GM08714 (cell line): ENCODE measurements around the gene PRDM16.

Source experiments
- H3K4me3 ChIP-seq: fragments of 200-500 bp; sonication (Bioruptor generic); 2 replicates; pipeline ENCODE4 v1.5.1; 2014; ENCODE audit warnings: mild to moderate bottlenecking, low read length, inconsistent platforms
- ZNF274 ChIP-seq: IDR thresholded peaks from 2 replicates; pipeline ENCODE4 v1.6.1; 2012; ENCODE audit warnings: mild to moderate bottlenecking, low read depth, low read length

The PRDM16 gene

DNA sequence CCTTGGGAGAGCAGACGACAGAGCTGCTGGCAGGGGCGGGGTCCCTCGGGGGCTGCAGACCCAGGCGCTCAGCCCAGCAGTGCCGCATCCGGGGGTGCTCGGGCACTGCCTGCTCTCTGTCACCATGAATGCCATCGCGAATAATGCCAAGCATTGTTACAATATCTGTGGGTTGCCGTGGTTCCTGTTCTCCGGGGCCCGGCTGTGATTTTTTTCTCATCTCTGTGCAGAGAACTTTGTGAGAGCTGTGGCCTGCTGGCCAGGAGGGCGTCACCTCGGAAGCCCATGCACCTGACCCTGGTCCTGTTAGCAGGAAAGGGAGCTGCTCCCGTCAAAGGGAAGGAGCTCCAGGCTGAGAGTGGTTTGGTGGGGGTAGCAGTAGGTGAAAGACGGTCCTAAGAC, 70.4 kb downstream of the PRDM16 start:
- no peak for TF ChIP-seq ZNF274
- no peak overlapping the region for H3K4me3 ChIP-seq

DNA sequence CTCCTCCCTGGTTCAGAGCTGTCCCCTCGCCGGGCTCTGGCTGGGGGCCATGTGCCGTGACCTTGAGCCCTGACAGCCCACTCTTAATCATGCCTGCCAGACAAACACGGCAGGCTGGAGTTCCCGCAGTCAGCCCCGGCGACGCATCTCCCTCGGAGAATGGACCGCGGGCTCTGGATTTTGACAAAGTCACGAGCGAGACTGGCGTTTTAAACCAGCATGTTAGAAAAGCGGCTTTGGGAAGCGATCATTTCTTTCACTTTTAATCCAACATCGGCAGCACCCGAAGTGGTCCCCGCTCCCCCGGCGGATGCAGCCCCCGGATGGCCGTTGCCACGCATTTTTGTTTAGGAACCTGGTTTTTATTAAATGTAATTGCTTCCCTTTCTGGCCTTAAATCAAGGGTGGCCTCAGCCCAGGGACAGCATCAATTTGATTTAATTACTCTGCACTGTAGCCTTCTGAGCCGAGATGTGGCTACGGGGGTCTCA, 70.9 kb downstream of the PRDM16 start:
- no peak overlapping the region for H3K4me3 ChIP-seq
- no peak for TF ChIP-seq ZNF274

DNA sequence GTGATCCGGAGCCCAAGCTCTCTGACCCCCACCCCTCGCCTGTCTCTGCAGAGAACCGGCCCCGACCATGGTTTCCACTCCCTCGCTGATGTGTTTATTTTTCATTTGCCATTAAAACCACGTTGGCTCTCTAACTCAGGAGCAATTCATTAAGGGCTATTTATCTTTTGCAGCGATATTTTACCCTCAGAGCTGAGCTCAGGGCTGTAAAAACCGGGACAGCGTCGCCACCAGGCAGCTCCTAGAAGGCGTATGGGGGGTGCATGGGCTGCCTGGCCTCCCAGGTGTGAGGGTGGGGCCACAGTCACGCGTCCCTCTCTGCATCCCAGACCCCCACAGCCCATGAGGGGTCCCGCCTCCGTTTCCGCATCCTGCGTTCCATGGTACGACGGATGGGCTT, 71.4 kb downstream of the PRDM16 start:
- no peak overlapping the region for H3K4me3 ChIP-seq
- no peak for TF ChIP-seq ZNF274

- TF ChIP-seq ZNF274 = no peak
- H3K4me3 ChIP-seq = no peak overlapping the region
These were observed 72.1 kb downstream of the PRDM16 start for GRCh38 chr1:3141129-3141528.

- TF ChIP-seq ZNF274 = no peak
- no peak overlapping the region for H3K4me3 ChIP-seq
These were observed 72.8 kb downstream of the PRDM16 start for GRCh38 chr1:3141836-3142235.

GRCh38 chr1:3142236-3142635, 73.2 kb downstream of the PRDM16 start:
- H3K4me3 ChIP-seq = no peak overlapping the region
- no peak for TF ChIP-seq ZNF274

- no peak for TF ChIP-seq ZNF274
- no peak overlapping the region for H3K4me3 ChIP-seq
These were observed 73.7 kb downstream of the PRDM16 start for GRCh38 chr1:3142751-3143150.

DNA sequence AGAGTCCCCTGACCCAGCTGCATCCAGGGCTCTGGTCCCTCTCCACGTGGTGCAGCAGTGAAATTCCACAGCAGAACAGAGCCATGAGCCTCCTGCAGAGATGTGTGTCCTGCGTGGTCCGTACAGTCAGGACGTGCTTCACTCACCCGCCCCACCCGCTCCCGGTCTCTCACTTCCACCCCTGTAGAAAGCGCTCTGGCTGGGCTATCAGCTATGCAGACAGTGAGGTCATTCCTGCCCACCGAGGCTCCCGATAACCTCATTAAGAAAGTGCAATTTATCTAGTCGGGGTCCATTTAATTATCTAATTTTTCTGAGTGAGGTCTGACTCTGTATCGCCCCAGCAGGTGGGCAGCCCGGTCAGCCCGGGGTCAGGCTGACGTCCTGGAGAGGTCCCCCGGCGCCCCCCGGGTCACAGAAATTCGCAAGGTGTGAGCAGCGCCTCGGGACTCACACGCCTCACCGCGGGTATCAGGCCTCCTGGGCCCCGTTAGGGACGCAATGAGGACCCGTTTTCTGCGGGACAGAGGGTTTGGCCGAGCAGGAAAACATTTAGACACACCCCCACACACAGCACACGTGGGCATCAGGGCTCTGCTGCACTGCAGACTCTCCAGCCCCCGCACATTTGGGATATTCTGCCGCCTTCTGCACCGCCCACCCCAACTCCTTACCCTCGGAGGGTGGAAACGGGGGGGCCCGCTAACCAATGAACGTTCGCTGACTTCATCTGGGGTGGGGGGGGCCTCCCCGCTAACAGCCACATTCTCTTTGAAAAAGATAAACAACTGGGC, 76.7 kb downstream of the PRDM16 start:
- no peak for TF ChIP-seq ZNF274
- no peak overlapping the region for H3K4me3 ChIP-seq

DNA sequence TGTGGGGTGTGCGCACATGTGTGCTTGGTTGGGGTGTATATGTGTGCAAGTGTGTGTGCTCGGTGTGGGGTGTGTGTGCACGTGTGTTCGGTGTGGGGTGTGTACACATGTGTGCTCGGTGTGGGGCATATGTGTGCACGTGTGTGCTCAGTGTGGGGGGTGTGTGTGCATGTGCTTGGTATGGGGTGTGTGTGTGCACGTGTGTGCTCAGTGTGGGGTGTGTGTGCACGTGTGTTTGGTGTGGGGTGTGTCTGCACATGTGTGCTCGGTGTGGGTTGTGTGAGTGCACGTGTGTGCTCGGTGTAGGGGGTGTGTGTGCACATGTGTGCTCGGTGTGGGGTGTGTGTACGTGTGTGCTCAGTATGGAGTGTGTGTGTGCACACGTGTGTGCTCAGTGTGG, 77.5 kb downstream of the PRDM16 start:
- H3K4me3 ChIP-seq = no peak overlapping the region
- no peak for TF ChIP-seq ZNF274

- TF ChIP-seq ZNF274 = no peak
- H3K4me3 ChIP-seq = no peak overlapping the region
These were observed 77.9 kb downstream of the PRDM16 start for GRCh38 chr1:3146907-3147306.

- no peak for TF ChIP-seq ZNF274
- no peak overlapping the region for H3K4me3 ChIP-seq
These were observed 79.2 kb downstream of the PRDM16 start for GRCh38 chr1:3148171-3148570.

DNA sequence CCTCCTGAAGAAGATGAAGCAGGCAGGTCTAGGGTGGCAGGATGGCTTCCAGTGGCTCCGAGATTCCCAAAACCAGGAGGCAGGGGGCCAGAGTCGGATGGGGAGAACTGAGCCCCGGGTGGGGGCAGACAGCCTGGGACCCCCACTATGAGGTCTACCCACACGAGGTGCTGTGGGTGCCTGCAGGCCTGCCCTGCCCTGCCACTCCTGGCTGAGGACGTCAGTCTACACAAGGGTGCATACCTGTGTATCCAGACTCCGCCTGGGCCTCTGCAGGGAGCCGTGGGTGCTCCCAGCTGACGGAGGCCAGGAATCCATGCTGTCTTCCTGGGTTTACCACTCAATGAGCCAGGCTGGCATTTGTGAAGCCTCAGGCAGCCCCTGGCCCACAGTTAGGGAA, 80.3 kb downstream of the PRDM16 start:
- H3K4me3 ChIP-seq = no peak overlapping the region
- no peak for TF ChIP-seq ZNF274

GRCh38 chr1:3151456-3151855, 82.5 kb downstream of the PRDM16 start:
- no peak for TF ChIP-seq ZNF274
- H3K4me3 ChIP-seq = no peak overlapping the region

DNA sequence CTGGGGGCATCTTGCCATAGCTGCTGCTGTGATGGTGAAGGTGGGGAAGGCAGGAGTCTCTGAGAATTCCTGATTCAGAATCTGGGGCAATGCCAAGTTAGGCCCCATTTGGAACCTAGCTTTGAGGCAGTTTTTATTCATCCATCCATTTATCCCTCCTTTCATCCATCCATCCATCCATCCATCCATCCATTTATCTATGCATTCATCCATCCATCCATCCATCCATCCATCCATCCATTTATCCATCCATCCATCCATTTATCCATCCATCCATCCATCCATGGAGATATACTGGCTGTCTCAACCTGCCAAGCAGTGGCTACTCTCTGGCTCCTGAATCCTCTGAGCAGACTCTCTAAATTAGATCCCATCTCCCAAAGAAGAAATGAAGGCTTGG, 83.1 kb downstream of the PRDM16 start:
- H3K4me3 ChIP-seq = no peak overlapping the region
- no peak for TF ChIP-seq ZNF274

- no peak for TF ChIP-seq ZNF274
- H3K4me3 ChIP-seq = no peak overlapping the region
These were observed 84.2 kb downstream of the PRDM16 start for GRCh38 chr1:3153197-3153596.
